Measurements from ENCODE around the gene LILRA1.

DNA sequence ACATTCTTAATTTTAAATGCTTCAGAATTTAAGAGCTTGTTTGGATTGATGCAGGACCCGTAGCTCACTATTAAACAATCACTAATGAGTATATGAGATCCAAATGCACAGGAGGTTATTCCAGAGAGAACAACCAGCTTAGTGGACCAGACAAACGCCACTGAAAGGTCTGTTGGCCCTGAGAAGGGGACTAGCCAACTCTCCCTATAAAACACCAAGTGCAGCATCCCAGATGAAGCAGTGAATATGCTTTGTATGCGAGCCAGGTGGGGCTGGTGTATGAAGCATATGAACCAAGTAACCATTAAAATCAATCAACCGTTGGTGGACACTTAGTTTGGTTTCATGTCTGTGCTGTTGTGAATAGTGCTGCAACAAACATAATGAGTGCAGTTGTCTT is 27.0 kb downstream of the LILRA1 start:
- TF ChIP-seq POLR2A (IDR thresholded peaks at IDR 0.05; ENCODE audit: low read depth) (no peak), POLR2AphosphoS5 (IDR thresholded peaks at IDR 0.05) (no peak), EP300 (IDR thresholded peaks at IDR 0.05) (no peak)
- TF ChIP-seq, protein P1, sequence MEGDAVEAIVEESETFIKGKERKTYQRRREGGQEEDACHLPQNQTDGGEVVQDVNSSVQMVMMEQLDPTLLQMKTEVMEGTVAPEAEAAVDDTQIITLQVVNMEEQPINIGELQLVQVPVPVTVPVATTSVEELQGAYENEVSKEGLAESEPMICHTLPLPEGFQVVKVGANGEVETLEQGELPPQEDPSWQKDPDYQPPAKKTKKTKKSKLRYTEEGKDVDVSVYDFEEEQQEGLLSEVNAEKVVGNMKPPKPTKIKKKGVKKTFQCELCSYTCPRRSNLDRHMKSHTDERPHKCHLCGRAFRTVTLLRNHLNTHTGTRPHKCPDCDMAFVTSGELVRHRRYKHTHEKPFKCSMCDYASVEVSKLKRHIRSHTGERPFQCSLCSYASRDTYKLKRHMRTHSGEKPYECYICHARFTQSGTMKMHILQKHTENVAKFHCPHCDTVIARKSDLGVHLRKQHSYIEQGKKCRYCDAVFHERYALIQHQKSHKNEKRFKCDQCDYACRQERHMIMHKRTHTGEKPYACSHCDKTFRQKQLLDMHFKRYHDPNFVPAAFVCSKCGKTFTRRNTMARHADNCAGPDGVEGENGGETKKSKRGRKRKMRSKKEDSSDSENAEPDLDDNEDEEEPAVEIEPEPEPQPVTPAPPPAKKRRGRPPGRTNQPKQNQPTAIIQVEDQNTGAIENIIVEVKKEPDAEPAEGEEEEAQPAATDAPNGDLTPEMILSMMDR (IDR thresholded peaks at IDR 0.05): no peak

Data from esophagus muscularis mucosa (tissue), 4 donors.